GM23248 (cell line): ENCODE results near the gene SND1.

Experiments
- EZH2 ChIP-seq: fragments of 200-600 bp; sonication (generic); IDR thresholded peaks from 2 replicates; pipeline ENCODE4 v1.6.1; 2018; ENCODE audit warnings: antibody characterized with exemption, mild to moderate bottlenecking; ENCODE audit not compliant: insufficient read depth, poor library complexity, severe bottlenecking
- EZH2phosphoT487 ChIP-seq: fragments of 200-600 bp; sonication (generic); IDR thresholded peaks from 2 replicates; pipeline ENCODE4 v1.6.1; 2018; ENCODE audit warnings: antibody characterized with exemption, moderate library complexity, mild to moderate bottlenecking, low read depth; ENCODE audit not compliant: insufficient read depth

DNA sequence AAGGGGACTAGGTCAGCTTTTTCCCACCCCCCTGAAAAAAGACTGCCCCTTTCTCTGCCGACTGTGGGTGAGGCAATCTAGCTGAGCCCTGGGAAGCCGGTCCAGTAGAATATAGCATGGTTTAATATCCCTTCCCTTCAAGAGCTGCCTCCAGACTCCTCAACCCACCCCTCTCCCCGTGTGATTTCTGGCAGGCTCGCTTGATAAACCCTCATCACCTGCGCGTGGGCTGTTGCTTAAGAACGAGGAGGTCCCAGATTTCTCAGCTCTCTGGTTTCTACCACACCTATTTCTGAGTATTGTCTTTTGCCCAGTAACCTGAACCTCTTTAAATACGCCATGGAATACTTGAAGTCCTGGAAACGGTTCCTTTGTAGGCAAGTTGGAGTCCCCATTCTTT is 381.3 kb downstream of the SND1 start:
- TF ChIP-seq EZH2phosphoT487 (no peak), EZH2 (no peak)
